ENCODE measurements around the gene UROS.
A peak's percentile ranks its signal among the peaks of the same experiment; 100 is the strongest.

Gene UROS

GRCh38 chr10:125799451-125800182 is 23.4 kb downstream of the UROS start:
- TF ChIP-seq RBAK (tag by site-specific recombination; IDR thresholded peaks at IDR 0.05) (no peak), EGR2 (tag by site-specific recombination; IDR thresholded peaks at IDR 0.05; ENCODE audit: low read depth) (no peak), ZBTB8A (tag by site-specific recombination; IDR thresholded peaks at IDR 0.05) (no peak), ZNF530 (tag by site-specific recombination; IDR thresholded peaks at IDR 0.05; ENCODE audit: low read depth) (no peak), ZNF423 (tag by site-specific recombination; IDR thresholded peaks at IDR 0.05) (no peak), PRDM6 (tag by site-specific recombination; IDR thresholded peaks at IDR 0.05) (no peak), WT1 (tag by site-specific recombination; IDR thresholded peaks at IDR 0.05) (no peak), ZNF274 (IDR thresholded peaks at IDR 0.05; ENCODE audit: low read length) (no peak), ZNF274 (tag by site-specific recombination; IDR thresholded peaks at IDR 0.05; ENCODE audit: borderline replicate concordance) (no peak), ZNF610 (tag by site-specific recombination; IDR thresholded peaks at IDR 0.05; ENCODE audit: borderline replicate concordance) (no peak), ZNF169 (tag by site-specific recombination; IDR thresholded peaks at IDR 0.05) (no peak), ZNF335 (tag by site-specific recombination; conservative IDR thresholded peaks at IDR 0.05) (no peak), ZNF670 (tag by site-specific recombination; IDR thresholded peaks at IDR 0.05; ENCODE audit: low read depth) (no peak), REPIN1 (tag by site-specific recombination; IDR thresholded peaks at IDR 0.05; ENCODE audit: low read depth) (no peak), ZNF704 (tag by site-specific recombination; IDR thresholded peaks at IDR 0.05) (no peak), TCF7L2 (IDR thresholded peaks at IDR 0.05; ENCODE audit: borderline replicate concordance, low read depth, low read length) (no peak)
- ChIA-PET CTCF (interaction anchor here (0.9 kb wide), 1 partner anchor 17 kb away, joined by 3 read pairs; no protein-coding TSS in a partner anchor), POLR2A (no interaction called here)
- Histone ChIP-seq H3K4me1 (ENCODE audit: control insufficient read depth, insufficient read depth, low read length) (no peaks in the 10 kb centered on the region), H3K27ac (ENCODE audit: extremely low read depth, low read depth, low read length) (no peak overlapping the region), H3K9me3 (ENCODE audit: control insufficient read depth, insufficient read depth, low read depth, low read length) (no peaks in the 10 kb centered on the region), H3K36me3 (ENCODE audit: control insufficient read depth in 2 of 2, insufficient read depth in 1 of 2, low read length in 2 of 2) (peaks cover 0 to 84% of the 10 kb centered on the region in 2 experiments; a peak in 2 of 3 replicates), H3K4me3 (ENCODE audit: low read depth, low read length) (no peak overlapping the region)

- H3K36me3 ChIP-seq (ENCODE audit: control insufficient read depth in 2 of 2, insufficient read depth in 1 of 2, low read length in 2 of 2), result peaks cover 5 to 80% of the 10 kb centered on the region in 2 experiments
- H3K4me3 ChIP-seq (ENCODE audit: low read depth, low read length), result no peak overlapping the region
- H3K27ac ChIP-seq (ENCODE audit: extremely low read depth, low read depth, low read length), result no peak overlapping the region
- ChIA-PET POLR2A (no interaction called here), CTCF (no interaction called here)
- H3K4me1 ChIP-seq (ENCODE audit: control insufficient read depth, insufficient read depth, low read length), result no peaks in the 10 kb centered on the region
- TF ChIP-seq ZBTB10 (tag by site-specific recombination; IDR thresholded peaks at IDR 0.05) (no peak), EGR2 (tag by site-specific recombination; IDR thresholded peaks at IDR 0.05; ENCODE audit: low read depth) (0 out of 2 replicates have a peak, but pooled peaks have one; percentile 25), ZSCAN16 (tag by site-specific recombination; IDR thresholded peaks at IDR 0.05) (no peak), ZNF223 (tag by site-specific recombination; IDR thresholded peaks at IDR 0.05) (no peak), PATZ1 (tag by site-specific recombination; IDR thresholded peaks at IDR 0.05) (no peak), WT1 (tag by site-specific recombination; IDR thresholded peaks at IDR 0.05) (no peak)
- no peaks in the 10 kb centered on the region for H3K9me3 ChIP-seq (ENCODE audit: control insufficient read depth, insufficient read depth, low read depth, low read length)
Observed at GRCh38 chr10:125797994-125798662, 24.9 kb downstream of the UROS start.
